ENCODE data around the gene SOHLH1.

Gene SOHLH1

GRCh38 chr9:135729480-135729879, 30.2 kb upstream of the SOHLH1 start:
- DNase-seq: no peak

- no peak for DNase-seq
Measured at GRCh38 chr9:135728436-135729110, 29.3 kb upstream of the SOHLH1 start.

- no peak for DNase-seq
Measured at GRCh38 chr9:135727257-135727875, 28.1 kb upstream of the SOHLH1 start.

GRCh38 chr9:135726138-135726853, 27.0 kb upstream of the SOHLH1 start:
- DNase-seq: no peak

- no peak for DNase-seq
Measured at GRCh38 chr9:135724186-135724787, 25.0 kb upstream of the SOHLH1 start.

- DNase-seq: no peak
Measured at GRCh38 chr9:135722365-135722764, 23.1 kb upstream of the SOHLH1 start.

- no peak for DNase-seq
Measured at GRCh38 chr9:135719472-135719871, 20.2 kb upstream of the SOHLH1 start.

- DNase-seq: no peak
Measured at GRCh38 chr9:135718616-135719015, 19.3 kb upstream of the SOHLH1 start.

GRCh38 chr9:135717410-135717809, 18.1 kb upstream of the SOHLH1 start:
- DNase-seq: no peak

GRCh38 chr9:135716045-135716444, 16.8 kb upstream of the SOHLH1 start:
- DNase-seq: no peak

- no peak for DNase-seq
Measured at GRCh38 chr9:135715056-135715595, 15.8 kb upstream of the SOHLH1 start.

- DNase-seq: no peak
Measured at GRCh38 chr9:135714242-135715055, 15.2 kb upstream of the SOHLH1 start.

- DNase-seq: no peak
Measured at GRCh38 chr9:135712613-135713295, 13.5 kb upstream of the SOHLH1 start.

- no peak for DNase-seq
Measured at GRCh38 chr9:135711881-135712280, 12.6 kb upstream of the SOHLH1 start.

- no peak for DNase-seq
Measured at GRCh38 chr9:135711391-135711790, 12.1 kb upstream of the SOHLH1 start.

- DNase-seq: no peak
Measured at GRCh38 chr9:135708164-135708563, 8.9 kb upstream of the SOHLH1 start.

- no peak for DNase-seq
Measured at GRCh38 chr9:135707252-135708138, 8.2 kb upstream of the SOHLH1 start.

- DNase-seq: no peak
Measured at GRCh38 chr9:135706288-135706687, 7.0 kb upstream of the SOHLH1 start.

GRCh38 chr9:135705376-135705775, 6.1 kb upstream of the SOHLH1 start:
- no peak for DNase-seq

GRCh38 chr9:135704483-135704882, 5.2 kb upstream of the SOHLH1 start:
- no peak for DNase-seq

GRCh38 chr9:135703726-135704125, 4.4 kb upstream of the SOHLH1 start:
- no peak for DNase-seq
